Smooth muscle cell (in vitro differentiated cells): ENCODE measurements around the gene EVI5. TPM values are rescaled to one million over a fixed set of nuclear protein-coding genes. Genes with fewer than 3 reads are reported as not detected.
"Not testable (repeated sequence)": the region's sequence is repeated elsewhere in the genome, so short reads cannot be mapped to it uniquely, and the experiment has no call there.

Source experiments
- DNase-seq: peaks from one replicate; lab custom pipeline; 2025; ENCODE audit not compliant: unreplicated experiment; lab: John Stamatoyannopoulos, UW
- H2AFZ ChIP-seq: fragments of 200-600 bp; sonication (generic); 2 replicates; pipeline ENCODE4 v1.6.0; 2016; ENCODE audit warnings: antibody characterized with exemption, low read depth, mild to moderate bottlenecking
- H3F3A ChIP-seq: fragments of 200-600 bp; sonication (generic); 2 replicates; pipeline ENCODE4 v1.6.0; 2017; ENCODE audit warnings: antibody characterized with exemption, low read depth
- H3K27ac ChIP-seq: fragments of 200-600 bp; sonication (generic); 2 replicates; pipeline ENCODE4 v1.5.1; 2016; ENCODE audit warnings: low read depth, mild to moderate bottlenecking
- H3K27me3 ChIP-seq: fragments of 200-600 bp; sonication (generic); 2 replicates; pipeline ENCODE4 v1.6.1; 2016; ENCODE audit warnings: low read depth, mild to moderate bottlenecking
- H3K36me3 ChIP-seq: fragments of 200-600 bp; sonication (generic); 2 replicates; pipeline ENCODE4 v1.5.1; 2016; ENCODE audit warnings: low read depth
- H3K4me1 ChIP-seq: fragments of 200-600 bp; sonication (generic); 2 replicates; pipeline ENCODE4 v1.5.1; 2016; ENCODE audit warnings: low read depth
- H3K4me2 ChIP-seq: fragments of 200-600 bp; sonication (generic); 2 replicates; pipeline ENCODE4 v1.6.0; 2016; ENCODE audit warnings: mild to moderate bottlenecking
- H3K4me3 ChIP-seq: fragments of 200-600 bp; sonication (generic); 2 replicates; pipeline ENCODE4 v1.5.1; 2016; ENCODE audit warnings: mild to moderate bottlenecking
- H3K79me2 ChIP-seq: fragments of 200-600 bp; sonication (generic); 2 replicates; pipeline ENCODE4 v1.6.0; 2016; ENCODE audit warnings: low read depth, mild to moderate bottlenecking
- H3K9ac ChIP-seq: fragments of 200-600 bp; sonication (generic); 2 replicates; pipeline ENCODE4 v1.6.0; 2016; ENCODE audit warnings: low read depth
- H3K9me3 ChIP-seq: fragments of 200-600 bp; sonication (generic); replicated peaks from 2 replicates; pipeline ENCODE4 v1.5.1; 2016; ENCODE audit warnings: low read depth
- H4K20me1 ChIP-seq: fragments of 200-600 bp; sonication (generic); 2 replicates; pipeline ENCODE4 v1.6.0; 2016; ENCODE audit warnings: low read depth
- WGBS: methylation state at CpG from one replicate; pipeline ENCODE4 v1.1.7; 2016; ENCODE audit warnings: low lambda C conversion rate; 5-methylcytosine and 5-hydroxymethylcytosine counted together
- polyA plus RNA-seq: library from polyadenylated mRNA; unstranded; fragments of >200 nt; fragmentation: Nextera tagmentation; extraction: Ambion mirVana; gene quantifications from 2 replicates; pipeline ENCODE4 v1.2.1, GENCODE V29; 2016
- total RNA-seq: library from RNA; depleted of rRNA; stranded (reverse); fragments of >200 nt; gene quantifications from 2 replicates; pipeline ENCODE4 v1.2.3, GENCODE V29; 2014
- TF ChIP-seq, protein P1 (sequence below): fragments of 200-600 bp; sonication (generic); IDR thresholded peaks from 2 replicates; pipeline ENCODE4 v1.5.1; 2017; ENCODE audit warnings: borderline replicate concordance, mild to moderate bottlenecking, antibody characterized with exemption; ENCODE audit not compliant: insufficient read depth, poor library complexity, severe bottlenecking

EVI5 gene
- total and polyA plus RNA-seq, 2 experiments from 2014 or later = 35.4 to 47.6 TPM

DNA sequence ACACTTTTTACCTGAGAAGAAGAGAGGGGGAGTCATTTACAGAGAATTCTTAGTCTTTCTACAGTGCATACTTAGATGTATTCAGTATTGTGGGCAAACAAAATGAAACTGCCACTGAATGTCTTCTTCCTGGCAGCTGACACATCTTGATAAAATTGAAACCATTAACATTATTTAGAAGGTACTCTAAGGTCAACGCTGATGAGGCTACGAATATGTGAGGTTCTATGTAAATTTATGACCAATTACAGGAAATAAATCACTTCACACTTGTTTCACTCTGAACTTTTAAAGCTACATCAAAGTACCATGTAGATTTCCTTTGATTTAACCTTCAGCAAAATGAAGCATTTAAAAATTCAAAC lies 246.9 kb downstream of the EVI5 start:
- Histone ChIP-seq H3K4me1 (no peaks in the 10 kb centered on the region), H3K79me2 (no peaks in the 10 kb centered on the region), H2AFZ (no peak overlapping the region), H3K9me3 (peaks cover 4% of the 10 kb centered on the region), H3K4me2 (no peak overlapping the region), H4K20me1 (peaks cover 20% of the 10 kb centered on the region), H3K27ac (no peak overlapping the region), H3K36me3 (no peaks in the 10 kb centered on the region), H3K4me3 (no peak overlapping the region), H3K27me3 (no peaks in the 10 kb centered on the region), H3K9ac (no peak overlapping the region), H3F3A (no peaks in the 10 kb centered on the region)
- WGBS = 87% methylated on average over 2 of the region's 2 CpGs
- TF ChIP-seq, protein P1, sequence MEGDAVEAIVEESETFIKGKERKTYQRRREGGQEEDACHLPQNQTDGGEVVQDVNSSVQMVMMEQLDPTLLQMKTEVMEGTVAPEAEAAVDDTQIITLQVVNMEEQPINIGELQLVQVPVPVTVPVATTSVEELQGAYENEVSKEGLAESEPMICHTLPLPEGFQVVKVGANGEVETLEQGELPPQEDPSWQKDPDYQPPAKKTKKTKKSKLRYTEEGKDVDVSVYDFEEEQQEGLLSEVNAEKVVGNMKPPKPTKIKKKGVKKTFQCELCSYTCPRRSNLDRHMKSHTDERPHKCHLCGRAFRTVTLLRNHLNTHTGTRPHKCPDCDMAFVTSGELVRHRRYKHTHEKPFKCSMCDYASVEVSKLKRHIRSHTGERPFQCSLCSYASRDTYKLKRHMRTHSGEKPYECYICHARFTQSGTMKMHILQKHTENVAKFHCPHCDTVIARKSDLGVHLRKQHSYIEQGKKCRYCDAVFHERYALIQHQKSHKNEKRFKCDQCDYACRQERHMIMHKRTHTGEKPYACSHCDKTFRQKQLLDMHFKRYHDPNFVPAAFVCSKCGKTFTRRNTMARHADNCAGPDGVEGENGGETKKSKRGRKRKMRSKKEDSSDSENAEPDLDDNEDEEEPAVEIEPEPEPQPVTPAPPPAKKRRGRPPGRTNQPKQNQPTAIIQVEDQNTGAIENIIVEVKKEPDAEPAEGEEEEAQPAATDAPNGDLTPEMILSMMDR = no peak
- no peak for DNase-seq

DNA sequence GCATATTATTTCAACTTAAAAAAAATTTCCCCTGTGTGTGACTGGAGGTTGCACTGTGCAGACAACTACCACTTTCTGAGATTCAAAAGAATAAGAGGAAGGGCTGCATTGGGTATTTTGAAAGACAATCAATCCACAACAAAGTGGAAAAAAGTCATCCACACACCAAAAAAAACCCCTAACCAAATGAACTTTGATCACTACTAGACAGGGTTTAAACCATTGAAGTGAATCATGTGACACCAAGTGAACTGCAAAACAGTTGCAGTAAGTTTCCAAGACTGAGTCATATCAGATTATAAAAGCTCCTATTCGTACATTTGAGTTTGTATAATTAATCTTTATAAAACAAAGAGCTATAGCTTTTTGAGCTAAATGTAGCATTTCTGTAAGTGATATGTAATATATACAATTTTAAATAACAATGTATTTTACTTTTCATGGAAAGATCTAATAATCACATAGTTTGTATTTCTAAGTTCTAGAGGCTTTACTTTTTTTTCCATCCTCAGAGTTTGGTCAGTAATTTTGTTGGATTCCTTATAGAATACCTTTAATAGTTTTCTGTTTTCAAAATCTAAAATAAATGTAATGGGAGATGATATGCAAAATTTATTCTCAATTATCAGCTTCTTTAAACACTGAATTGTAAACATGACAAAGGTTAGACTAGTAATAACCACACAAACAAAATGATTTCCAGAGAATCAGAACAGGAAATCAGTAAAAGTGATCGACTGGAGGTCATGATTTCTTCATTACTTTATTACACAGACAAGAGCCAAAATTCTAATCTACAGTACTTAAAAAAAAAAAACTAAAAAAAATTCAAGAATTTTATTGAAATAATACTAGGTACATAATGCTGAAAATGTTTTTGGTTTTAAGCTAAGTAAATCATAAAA lies 247.7 kb downstream of the EVI5 start:
- Histone ChIP-seq H3K4me3 (no peak overlapping the region), H4K20me1 (peaks cover 23% of the 10 kb centered on the region), H3K27ac (peak overlapping the region; percentile 0), H3K27me3 (no peaks in the 10 kb centered on the region), H3K4me1 (no peaks in the 10 kb centered on the region), H3K79me2 (no peaks in the 10 kb centered on the region), H2AFZ (no peak overlapping the region), H3K36me3 (no peaks in the 10 kb centered on the region), H3K9me3 (peaks cover 4% of the 10 kb centered on the region), H3K4me2 (peak overlapping the region; percentile 6), H3K9ac (no peak overlapping the region), H3F3A (no peaks in the 10 kb centered on the region)
- no peak for DNase-seq
- TF ChIP-seq, protein P1 = no peak
- WGBS = 61% methylated on average over 2 of the region's 2 CpGs

DNA sequence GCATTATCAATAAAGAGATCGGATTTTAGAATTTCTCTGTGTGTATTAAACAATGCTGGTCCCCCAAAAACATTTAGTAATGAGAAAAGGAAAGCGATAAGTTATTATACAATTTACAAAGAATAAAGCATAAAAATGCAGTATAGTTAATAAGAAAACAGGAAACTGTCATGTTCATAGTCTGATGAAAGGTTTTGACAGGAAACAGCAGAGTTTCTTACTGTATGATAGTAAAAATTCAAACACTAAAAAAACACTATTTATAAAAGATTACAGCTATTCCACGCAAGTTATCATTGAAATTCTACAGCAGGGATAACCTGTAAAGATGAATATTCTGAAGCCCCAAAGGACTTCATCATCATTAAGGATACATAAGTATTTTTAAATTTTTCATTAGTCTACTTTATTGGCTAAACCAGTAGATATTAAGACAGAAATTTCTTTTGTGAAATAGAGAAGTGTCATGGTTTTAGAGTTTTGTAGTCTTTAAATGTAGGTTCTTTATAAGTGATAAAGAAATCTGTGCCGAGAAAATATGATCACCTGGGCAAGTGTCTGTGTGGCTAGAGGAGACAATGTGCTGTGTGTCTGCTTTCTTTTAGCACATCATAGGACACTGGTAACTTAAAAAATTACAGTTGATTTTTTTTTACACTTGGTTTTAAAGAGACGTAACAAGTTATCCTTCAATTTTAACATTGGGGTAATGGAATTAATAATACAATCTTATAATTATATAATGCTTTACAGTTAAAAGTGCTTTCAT lies 248.5 kb downstream of the EVI5 start:
- Histone ChIP-seq H2AFZ (no peak overlapping the region), H3F3A (no peaks in the 10 kb centered on the region), H3K27me3 (no peaks in the 10 kb centered on the region), H3K27ac (no peak overlapping the region), H3K4me2 (no peak overlapping the region), H3K9ac (no peak overlapping the region), H3K79me2 (no peaks in the 10 kb centered on the region), H3K4me1 (no peaks in the 10 kb centered on the region), H3K9me3 (peaks cover 4% of the 10 kb centered on the region), H4K20me1 (peaks cover 29% of the 10 kb centered on the region), H3K36me3 (no peaks in the 10 kb centered on the region), H3K4me3 (no peak overlapping the region)
- no peak for DNase-seq
- TF ChIP-seq, protein P1 = no peak
- 98% methylated on average over 5 of the region's 5 CpGs for WGBS

DNA sequence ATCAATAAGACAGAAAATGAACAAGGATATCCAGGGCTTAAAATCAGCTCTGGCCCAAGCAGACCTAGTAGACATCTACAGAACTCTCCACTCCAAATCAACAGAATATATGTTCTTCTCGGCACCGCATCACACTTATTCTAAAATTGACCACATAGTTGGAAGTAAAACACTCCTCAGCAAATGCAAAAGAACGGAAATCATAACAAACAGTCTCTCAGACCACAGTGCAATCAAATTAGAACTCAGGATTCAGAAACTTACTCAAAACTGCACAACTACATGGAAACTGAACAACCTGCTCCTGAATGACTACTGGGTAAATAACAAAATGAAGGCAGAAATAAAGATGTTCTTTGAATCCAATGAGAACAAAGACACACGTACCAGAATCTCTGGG lies 252.5 kb downstream of the EVI5 start:
- not testable (repeated sequence) for H3K9ac ChIP-seq, H3K36me3 ChIP-seq
- 97% methylated on average over 4 of the region's 4 CpGs for WGBS

DNA sequence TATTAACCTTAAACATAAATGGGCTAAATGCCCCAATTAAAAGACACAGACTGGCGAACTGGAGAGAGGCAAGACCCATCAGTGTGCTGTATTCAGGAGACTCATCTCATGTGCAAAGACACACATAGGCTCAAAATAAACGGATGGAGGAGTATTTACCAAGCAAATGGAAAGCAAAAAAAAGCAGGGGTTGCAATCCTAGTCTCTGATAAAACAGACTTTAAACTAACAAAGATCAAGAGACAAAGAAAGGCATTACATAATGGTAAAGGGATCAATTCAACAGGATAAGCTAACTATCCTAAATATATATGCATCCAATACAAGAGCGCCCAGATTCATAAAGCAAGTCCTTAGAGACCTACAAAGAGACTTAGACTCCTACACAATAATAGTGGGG lies 253.0 kb downstream of the EVI5 start:
- not testable (repeated sequence) for H3K4me1 ChIP-seq, H3K4me2 ChIP-seq, H3K9me3 ChIP-seq, H3K27ac ChIP-seq, H3K79me2 ChIP-seq, H3K4me3 ChIP-seq, H3F3A ChIP-seq, H2AFZ ChIP-seq, H3K27me3 ChIP-seq, DNase-seq, H3K36me3 ChIP-seq, H3K9ac ChIP-seq
- H4K20me1 ChIP-seq = peaks cover 46% of the 10 kb centered on the region
- 96% methylated on average over 3 of the region's 3 CpGs for WGBS

More for the DNA sequence above, 252.5 kb downstream of the EVI5 start:
- H3K4me3 ChIP-seq, H3K9me3 ChIP-seq, DNase-seq, H3K27me3 ChIP-seq, H3K79me2 ChIP-seq, H3F3A ChIP-seq, H3K4me2 ChIP-seq, H2AFZ ChIP-seq, H3K27ac ChIP-seq, H3K4me1 ChIP-seq: not testable (repeated sequence)
- peaks cover 46% of the 10 kb centered on the region for H4K20me1 ChIP-seq
